HG03025 (cell line): Measurements from ENCODE around the gene DOCK1.

Experiments used
- ATAC-seq: cut with Tn5 transposase; IDR thresholded peaks from one replicate; pipeline ENCODE4 v1.9.1; 2021; ENCODE audit warnings: mild to moderate bottlenecking, moderate library complexity; ENCODE audit not compliant: unreplicated experiment, low FRiP score

Gene DOCK1

DNA sequence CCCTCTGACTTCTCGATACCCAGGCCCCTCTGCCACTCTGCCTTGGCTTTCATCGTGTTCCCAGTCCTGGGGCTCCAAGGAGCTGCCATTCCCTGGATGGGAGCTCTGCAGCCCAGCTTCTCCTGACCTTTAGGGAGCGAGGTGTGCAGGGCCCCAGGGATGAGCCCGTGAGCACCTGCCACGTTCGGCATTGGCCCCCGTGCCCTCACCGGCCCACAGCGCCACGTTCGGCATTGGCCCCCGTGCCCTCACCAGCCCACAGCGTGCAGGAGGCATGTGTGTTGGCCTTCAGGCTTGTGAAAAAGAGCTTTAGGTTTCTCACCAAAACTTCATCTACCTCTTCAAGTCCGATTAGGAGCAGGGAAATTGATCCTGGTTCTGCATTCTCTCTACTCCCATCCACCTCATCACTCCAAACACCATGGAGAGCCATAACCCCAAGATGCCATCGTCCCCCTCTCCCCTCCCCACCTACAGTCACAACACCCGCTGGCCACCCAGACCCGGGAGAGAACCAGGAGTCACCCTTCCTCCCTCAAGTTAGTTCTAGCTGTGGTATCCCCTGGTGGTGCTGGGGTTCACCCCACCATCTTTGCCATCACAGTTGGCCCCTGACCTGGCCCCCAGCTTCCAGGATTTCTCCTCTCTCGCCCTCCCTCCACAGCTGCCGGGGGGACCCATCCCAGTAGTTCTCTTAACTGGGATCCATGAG is 524.5 kb downstream of the DOCK1 start:
- no peak for ATAC-seq

GRCh38 chr10:127431525-127431924 is 526.3 kb downstream of the DOCK1 start:
- no peak for ATAC-seq

- ATAC-seq: no peak
Observed at GRCh38 chr10:127434006-127434405, 528.8 kb downstream of the DOCK1 start.

- no peak for ATAC-seq
Observed at GRCh38 chr10:127435246-127435645, 530.0 kb downstream of the DOCK1 start.

GRCh38 chr10:127440371-127440770 is 535.1 kb downstream of the DOCK1 start:
- no peak for ATAC-seq

DNA sequence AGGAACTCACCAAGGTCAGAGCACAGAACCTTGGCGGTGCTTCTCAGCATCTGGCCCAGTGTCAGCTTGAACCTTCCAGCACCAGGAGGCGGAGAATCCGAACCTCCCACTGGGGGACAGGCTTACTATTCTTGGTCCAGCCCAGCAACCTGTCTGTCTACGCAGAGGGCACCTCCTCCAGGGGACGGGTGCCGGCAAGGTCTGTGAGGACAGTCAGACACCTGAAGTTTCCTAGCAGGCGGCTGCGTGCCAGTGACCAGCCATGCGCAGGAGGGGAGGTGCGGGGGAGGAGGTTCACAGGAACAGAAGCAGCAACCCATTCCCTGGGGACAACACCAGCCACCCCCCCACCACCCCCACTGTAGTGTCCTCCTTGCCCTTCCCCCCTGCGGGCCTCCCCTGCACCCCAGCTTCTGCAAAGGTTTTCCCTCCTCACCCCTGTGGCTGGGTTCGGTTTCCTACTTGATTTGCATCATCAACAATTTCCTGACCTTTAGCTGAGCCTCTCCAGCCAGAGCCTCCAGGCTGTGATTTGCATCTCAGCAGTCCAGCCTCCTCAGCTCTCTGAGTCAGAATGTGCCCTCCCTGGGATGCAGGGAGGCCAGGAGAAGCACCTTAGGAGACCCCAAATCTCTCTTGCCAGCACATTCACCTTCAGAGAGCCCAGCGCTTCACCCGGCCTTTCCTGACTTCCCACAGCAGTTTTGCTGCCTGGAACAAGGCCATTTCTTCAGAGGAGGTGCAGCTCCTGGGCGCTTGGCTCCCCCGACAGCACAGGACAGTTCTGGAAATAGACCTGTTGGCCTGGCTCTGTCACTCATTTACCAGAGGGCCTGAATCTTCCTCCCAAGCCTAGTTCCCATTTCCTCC is 536.4 kb downstream of the DOCK1 start:
- no peak for ATAC-seq

GRCh38 chr10:127442220-127442525 is 536.9 kb downstream of the DOCK1 start:
- ATAC-seq: no peak

GRCh38 chr10:127444155-127444554 is 538.9 kb downstream of the DOCK1 start:
- ATAC-seq: no peak

DNA sequence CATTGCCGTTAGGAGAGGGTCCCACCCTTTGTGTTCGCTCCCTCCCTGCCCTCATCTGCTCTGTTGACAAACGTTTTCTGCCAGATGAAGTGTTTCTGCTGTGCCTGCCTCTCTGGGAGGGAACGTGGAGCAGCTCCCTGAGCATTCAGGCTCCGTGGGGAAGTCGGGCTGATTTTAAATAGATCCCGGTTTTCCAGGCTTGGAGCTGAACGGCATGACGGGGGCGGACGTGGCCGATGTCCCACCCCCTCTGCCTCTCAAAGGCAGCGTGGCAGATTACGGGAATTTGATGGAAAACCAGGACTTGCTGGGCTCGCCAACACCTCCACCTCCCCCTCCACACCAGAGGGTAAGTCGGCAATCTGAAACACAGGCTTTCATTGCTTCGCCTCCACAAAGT is 542.0 kb downstream of the DOCK1 start:
- ATAC-seq: no peak

DNA sequence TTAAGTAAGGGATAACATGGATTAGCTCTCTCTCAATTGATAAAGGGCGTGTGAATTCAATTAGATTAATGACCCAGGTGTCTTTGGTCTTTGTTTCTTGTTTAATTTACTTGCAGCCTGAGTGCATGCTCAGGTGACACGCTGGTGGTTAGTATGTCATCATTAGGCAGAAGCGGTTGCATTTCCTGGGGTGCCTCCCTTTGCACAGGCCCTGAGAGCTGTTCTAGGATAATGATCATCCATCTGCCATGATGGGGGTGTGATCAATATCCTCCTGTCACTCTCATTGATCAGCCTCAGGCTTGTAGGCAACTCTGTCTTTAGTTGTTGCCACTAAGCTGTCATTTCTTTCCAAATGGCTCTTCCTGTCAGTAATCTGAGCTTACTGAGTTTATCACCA is 544.3 kb downstream of the DOCK1 start:
- ATAC-seq: no peak

- ATAC-seq: no peak
Observed at GRCh38 chr10:127450644-127451043, 545.4 kb downstream of the DOCK1 start.

DNA sequence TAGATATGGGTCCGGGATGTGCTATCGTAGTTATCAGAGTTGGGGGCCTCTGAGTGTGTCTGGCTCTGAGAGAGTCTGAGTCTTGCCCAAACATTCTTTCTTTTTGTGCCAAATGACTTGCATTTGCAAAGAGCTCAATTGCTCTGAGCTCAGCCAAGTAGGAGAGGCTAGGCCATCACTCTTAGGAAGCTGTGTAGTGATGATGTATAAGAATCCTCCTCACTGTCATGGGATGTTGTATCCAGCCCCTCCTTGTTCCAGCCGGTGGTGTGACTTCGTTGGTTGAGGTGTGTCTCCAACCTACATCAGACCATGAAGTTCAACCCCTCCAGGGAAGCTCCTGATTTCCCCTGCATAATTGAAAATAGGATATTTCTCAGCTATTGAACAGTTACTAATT is 546.4 kb downstream of the DOCK1 start:
- no peak for ATAC-seq

DNA sequence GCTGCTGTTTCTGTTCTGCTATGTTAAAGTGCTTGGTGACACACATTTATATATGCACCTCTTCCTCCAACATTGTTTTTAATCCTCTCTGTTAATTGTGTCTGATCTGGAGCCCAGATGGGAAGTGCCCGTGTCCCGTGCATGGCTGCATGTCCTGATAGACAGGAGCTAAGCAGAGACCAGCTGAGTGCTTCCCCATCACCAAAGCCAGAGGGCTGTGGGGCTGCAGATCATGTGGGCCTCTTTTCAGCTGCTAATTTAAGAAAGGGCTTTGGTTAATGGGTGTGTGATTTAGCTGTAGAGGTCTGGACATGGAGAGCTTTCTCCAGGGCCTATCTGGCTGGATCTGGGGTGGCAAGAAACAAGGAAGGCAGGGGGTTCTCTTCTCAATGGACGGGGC is 547.3 kb downstream of the DOCK1 start:
- no peak for ATAC-seq

GRCh38 chr10:127453706-127454105 is 548.5 kb downstream of the DOCK1 start:
- ATAC-seq: no peak

DNA sequence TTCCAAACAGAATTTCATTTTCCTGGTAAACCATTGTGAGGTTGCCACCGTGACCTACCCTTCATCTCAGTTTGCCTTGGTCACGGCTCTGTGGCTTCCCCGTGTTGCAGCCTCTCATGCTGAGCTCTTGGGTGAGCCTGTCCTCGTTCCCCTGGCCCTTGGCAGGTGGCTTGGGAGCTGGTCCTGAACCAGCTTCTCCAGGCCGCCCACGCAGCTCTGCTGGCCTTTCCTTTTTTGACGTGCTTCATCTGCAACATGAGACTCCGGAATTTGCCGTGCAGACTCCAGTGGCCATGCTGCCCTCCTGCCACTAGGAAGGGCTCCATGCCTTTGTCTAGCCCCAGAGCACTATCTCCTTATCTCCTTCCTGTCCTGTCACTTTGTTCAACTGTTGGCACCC is 550.9 kb downstream of the DOCK1 start:
- ATAC-seq: no peak

GRCh38 chr10:127458016-127458810 is 553.0 kb downstream of the DOCK1 start:
- no peak for ATAC-seq

- no peak for ATAC-seq
Observed at GRCh38 chr10:127458829-127459228, 553.6 kb downstream of the DOCK1 start.

DNA sequence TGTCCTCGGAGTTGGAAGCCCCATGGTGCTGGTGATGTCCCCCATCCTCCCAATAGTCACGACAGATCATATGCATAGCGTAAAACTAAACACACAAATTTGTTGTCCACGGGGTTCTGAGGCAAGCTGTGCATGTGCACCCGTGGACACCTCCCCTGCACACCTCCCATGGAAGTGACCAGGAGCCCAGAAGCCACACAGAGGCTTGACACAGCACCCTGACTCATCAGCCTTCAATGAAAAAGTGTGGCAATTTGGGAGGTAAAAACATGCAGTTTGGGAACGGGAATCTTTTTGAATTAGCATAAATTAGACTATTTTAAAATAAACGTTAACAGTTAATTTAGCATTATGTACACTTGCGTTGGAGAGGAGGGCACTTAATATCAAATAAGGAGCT is 554.7 kb downstream of the DOCK1 start:
- no peak for ATAC-seq

DNA sequence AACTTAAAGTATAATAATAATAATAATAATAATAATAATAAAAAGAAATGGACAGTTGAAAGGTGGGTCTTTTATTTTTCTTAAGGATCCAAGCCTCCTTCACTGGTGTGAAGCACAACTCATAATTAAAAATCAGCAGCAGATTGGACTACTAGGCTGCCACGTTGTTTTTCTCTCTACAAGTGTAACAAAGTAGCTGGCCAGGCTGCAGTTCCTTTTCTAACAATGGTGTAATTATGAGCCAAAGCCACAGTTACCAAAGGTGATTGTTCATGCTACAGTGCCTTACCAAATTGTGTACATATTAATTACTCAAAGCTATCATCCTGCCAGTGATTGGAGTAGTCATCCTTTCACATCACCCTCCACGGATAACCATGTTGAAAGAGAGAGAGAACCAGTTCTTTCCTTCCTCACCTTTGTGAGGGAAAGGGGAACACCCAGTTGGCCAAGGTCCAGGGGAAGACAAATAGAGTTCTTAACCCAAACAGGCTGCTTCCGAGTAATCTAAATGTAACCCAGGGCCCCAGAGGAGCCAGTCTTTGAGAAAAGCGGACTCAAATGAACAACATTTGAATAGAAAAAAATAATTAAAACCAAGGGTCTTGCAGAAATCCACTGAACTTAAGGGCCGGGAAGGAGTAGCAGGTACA is 557.5 kb downstream of the DOCK1 start:
- ATAC-seq: no peak

DNA sequence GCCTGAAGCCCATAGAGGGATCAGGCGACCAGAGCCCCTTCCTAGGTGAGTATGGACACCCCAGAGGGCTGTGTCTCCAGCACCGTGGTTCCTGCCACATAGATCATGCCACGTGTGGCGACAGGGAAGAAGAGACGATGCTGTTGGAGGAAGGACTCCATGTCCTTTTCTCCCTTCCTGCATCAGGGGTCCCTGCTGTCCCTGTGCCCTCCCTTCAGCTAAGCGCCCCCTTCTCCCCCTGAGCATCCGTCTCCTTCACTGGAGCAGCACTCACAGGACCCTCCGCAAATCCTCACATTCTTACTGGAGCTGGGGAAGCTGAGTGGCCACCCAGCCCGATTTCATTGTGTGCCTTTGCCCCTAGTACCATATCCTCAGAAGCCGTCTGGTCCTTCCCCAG is 558.3 kb downstream of the DOCK1 start:
- ATAC-seq: no peak

DNA sequence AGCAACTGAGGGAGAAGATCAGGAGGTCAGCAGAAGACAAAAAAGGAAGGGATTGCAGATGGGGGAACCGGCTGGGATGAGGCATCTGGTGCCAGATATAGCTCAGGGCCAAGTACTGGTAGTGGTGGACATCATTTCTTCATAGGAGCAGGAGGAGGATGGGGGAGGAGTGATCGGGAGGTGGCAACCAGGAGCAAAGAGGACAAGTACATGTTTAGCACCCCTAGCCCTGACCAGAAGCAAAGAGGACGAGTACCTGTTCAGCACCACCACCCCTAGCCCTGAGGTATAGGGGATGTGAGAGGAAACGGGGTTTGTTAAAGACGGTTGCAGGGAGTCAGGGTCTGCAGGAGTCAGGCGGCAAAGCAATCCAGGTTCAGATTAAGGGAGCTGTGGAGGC is 559.3 kb downstream of the DOCK1 start:
- no peak for ATAC-seq
